HG03558 (cell line): ENCODE measurements around the gene DYNLT3.

ENCODE experiments used
- ATAC-seq: cut with Tn5 transposase; IDR thresholded peaks from one replicate; pipeline ENCODE4 v1.9.1; 2021; ENCODE audit warnings: moderate number of reproducible peaks; ENCODE audit not compliant: unreplicated experiment; ENCODE audit errors: extremely low read depth

DYNLT3 gene, protein sequence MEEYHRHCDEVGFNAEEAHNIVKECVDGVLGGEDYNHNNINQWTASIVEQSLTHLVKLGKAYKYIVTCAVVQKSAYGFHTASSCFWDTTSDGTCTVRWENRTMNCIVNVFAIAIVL

DNA sequence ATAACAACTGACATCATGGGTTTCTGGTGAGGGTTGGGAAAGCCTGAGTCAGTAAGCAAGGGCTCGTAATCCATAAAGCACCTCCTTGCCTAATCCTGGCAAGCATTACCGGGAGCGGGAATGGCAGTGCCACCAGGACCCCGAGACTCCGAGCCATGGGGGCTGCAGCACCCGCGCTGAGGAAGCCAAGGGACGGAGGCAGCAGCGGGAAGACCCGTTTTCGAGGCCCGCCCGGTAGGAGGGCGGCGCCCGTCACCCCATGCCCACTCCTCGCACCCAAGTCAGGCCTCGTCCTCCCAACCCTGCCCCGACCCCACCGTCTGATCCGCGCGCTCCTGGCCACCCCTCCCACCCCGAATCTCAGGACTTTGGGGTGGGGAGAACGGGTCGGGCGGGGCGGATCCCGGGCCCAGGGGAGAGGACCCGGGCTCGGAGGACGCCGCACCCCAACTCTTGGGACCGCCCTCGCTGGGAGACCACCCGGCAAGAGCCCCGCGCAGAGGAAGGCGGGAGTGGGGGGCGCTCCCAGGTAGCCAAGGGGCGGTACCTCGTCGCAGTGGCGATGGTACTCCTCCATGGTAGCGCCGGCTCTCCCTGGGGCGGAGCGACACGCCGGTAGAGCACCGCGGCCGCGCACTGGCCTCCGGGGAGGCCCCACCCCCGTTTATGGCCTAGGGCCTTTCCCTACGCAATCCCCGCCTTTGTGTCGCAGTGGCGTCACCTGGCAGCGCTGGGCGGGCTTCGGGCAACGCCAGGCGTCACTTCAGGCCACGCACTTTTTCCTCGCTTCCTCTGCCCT lies at the start of gene DYNLT3:
DYNLT3 (minus strand) TSS at position 638 of the 799 bp plus-strand sequence; CDS start at position 577, 61 bp downstream.
- ATAC-seq: peak; percentile 95

DNA sequence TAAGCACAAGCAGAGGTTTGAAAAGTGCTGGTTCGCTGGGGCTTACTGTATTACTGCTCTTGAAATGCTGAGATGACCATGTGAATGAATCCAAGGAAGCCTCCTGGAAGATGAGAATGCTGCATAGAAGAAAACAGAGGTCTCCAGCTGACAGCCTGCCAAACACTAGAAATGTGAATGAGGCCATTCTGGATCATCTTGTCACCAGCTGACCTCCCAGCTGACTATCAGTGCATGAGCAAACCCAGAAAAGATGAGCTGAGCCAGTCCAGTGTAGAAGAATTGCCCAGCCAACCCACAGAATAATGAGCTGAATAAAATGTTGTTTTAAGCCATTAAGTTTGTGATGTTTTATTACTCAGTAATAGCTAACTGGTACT lies 49.1 kb upstream of the DYNLT3 start:
- ATAC-seq: no peak

DNA sequence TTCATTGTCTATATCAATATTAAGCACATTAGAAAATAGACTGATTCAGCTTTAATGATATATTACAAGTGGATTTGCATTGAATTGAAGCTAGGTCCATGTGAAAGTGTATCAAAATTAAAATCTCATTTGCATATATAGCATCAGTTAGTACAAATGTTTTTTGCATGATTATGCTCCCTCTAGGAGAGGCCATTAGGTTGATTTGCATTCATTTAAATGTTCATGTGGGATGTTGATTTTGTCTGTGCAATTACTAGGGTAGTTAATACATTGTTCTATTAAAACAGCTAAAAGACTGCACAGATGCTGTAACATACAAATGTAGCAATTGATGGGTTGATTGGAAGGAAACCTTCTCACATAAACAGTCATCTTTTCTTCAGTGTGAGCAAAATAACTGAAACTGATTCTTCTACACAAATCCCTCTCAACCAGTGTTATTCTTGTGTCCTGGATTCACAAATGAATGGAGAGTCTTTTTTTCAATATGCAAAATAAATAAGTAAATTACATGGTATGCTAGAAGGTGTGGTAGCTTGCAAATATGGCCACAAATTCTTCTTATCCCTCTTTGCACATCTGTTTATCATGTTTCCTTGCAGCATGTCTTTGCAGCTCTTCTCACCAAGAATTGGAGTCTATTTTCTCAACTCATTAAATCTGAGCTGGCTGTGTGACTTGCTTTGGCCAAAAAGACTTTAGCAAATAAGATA lies 48.6 kb upstream of the DYNLT3 start:
- no peak for ATAC-seq

DNA sequence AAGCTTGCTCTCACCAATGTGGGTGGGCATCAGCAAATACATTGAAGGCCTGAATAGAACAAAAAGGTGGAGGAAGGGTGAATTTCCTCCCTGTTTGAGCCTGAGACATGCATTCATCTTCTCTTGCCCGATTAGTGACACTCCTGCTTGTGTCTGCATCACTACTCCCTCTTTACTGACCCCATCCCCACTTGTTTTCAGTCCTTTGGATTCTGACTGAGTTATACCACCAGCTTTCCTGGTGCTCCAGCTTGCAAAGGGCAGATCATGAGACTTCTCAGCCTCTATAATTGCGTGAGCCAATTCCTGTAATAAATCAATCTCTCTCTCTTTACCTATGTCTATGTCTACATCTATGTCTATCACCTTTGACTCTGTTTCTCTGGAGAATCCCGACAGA lies 47.4 kb upstream of the DYNLT3 start:
- no peak for ATAC-seq

DNA sequence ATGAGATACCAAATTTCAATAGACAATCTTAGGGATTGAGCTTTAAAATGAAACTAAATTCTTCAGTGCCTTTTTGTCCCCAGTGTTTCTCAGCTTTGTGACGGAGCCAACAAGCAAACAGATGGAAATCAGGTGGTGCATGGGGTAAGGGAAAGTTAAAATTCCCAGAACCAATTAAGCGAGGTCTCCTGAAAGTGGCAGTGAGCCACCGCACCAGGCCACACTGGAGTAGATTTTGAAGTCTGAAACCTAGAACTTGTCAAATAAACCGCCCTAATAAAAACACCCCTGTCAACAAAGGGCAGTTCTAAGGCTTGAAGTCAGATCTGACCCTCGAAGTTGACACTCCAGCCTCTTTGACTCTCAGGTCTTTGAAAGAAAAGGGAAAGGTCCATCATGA lies 40.6 kb upstream of the DYNLT3 start:
- ATAC-seq: no peak

DNA sequence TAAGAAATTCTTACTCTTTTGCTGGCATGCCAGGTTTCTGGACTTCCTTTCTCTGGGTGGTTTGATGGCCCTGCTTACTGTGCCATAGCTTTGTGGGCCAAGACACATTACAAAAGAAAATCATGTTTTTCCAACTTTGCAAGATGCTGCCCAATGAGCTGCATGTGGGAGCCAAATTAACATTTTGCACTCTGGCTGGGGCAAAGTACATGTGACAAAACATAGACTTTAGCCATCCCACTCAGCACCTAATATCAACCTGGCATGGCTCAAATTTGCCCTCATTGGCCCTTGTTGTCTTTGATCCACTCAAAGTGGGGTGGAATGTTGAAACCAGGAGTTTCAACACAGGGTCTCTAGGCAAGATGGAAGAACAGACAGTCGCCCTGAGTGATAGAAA lies 40.0 kb upstream of the DYNLT3 start:
- ATAC-seq: no peak

DNA sequence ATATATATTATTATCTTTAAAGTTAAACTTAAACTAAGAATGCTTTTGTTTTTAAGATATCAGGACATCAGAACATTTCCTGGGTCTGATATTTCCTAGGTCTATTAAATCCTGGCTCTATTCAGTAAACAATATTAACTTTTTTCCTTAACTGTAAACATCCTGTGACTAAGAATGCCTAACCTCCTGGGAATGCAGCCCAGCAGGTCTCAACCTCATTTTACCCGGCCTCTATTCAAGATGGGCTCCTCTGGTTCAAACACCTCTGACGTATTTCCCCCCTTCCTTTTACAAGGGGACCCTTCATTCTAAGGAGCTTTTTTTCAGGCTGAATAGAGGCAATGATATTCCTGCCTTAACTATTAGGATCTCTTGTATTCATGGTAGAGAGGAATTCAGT lies 35.8 kb upstream of the DYNLT3 start:
- no peak for ATAC-seq

DNA sequence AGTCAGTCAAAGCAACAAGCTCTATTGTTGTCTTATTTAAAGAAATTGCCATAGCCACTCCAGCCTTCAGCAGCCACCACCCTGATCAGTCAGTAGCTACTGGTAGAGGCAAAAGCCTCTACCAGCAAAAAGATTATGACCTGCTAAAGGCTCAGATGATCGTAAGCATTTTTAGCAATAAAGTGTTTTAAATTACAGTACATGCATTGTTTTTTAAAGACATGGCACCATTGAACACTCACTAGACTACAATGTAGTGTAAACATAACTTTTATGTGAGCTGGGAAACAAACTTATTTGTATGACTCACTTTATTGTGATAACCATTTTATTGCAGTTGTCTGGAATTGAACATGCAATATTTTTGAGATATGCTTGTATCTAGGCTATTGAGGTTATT lies 32.3 kb upstream of the DYNLT3 start:
- no peak for ATAC-seq

DNA sequence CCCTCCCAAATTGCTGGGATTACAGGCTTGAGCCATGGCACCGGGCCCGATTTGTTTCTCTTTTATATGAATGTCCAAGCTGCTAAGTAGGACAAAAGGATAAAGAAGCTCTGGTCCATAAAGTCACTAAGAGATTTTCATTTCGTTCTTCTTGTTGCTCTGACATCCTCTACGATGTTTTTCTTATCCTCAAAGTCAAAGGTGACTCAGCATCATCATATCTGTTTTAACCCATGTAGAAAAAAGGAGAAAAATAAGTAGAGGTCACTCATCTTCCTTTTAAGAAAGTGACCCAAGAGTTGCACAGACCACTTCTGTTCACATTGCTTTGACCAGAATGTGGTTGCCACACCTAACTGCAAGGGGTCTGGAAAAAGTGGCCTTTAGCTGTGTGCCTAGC lies 29.3 kb upstream of the DYNLT3 start:
- ATAC-seq: no peak

DNA sequence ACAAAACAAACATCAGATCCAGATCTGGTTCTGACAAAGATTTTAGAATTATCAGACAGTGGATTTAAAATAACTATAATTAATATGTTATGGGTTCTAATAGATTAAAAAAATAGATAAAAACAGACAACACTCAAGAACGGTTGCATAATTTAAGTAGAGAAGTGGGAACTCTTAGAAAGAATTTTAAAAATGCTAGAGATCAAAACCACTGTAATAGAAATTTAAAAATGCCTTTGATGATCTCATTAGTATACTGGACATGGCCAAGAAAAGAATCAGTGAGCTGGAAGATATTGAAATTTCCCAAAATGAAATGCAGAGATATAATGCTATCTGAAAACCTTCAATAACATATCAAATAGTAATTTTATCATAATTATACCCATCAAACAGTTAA lies 28.3 kb upstream of the DYNLT3 start:
- no peak for ATAC-seq

DNA sequence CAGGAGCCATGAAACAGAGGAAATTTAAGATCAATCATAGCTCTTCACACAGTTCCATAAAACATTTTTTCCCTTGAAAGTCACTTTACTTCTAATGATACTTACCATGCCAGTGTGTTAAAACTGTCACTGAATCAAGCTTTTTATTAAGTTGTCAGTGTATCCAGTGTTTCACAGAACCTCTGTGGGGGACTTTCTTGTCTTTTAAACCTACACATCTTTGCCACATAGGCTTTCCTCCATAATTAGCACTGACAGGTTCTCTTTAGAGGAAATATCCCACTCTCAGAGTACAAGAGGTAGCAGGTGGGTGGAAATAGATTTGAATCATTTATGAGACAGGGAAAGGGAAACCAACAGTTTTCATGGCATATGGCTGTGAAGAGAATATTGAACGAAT lies 25.8 kb upstream of the DYNLT3 start:
- ATAC-seq: no peak

DNA sequence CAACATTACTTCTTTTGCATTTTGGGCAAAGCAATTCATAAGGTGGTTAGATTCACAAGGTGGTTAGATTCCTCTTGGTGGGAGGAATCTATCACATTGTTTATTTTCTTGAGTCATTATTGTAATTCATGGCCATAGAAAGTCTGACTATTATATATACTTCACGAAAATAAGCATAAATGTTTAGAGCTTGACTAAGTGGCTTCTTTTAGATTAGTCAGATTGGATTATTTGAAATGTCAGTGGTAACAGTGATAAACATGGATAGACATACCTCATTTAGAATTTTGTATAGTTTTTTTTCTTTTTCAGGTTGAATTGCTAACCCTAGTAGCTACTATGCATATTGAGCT lies 24.9 kb upstream of the DYNLT3 start:
- ATAC-seq: no peak

DNA sequence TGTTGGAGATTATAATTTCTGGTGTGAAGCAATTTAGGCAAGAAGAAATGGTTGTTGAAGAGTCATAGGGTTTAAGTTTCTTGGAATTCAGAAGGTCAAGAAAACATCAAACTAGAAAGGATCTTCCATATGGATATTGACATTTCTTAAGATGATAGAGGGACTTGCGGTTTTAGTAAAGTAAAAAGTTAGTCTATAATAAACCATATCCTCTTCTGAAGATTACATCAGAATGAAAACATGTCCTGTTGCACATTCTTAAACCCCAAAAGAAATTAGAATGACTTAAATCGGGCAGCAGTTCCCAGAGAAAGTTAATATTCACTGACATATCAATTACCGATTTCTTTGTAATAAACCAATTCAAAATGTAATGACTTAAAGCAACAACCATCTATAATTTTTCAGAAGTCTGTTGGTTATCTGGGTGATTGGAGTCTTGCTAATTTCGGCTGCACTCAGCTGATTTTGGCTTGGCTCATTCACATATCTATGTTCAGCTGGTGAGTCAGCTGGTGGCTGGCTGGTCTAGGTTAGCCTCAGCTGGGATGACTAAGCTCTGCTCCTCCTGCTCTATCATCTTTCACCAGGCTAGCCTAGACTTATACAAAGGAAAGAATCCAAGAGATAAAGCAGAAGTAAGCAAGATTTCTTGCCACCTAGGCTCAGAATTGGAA lies 24.4 kb upstream of the DYNLT3 start:
- ATAC-seq: no peak

DNA sequence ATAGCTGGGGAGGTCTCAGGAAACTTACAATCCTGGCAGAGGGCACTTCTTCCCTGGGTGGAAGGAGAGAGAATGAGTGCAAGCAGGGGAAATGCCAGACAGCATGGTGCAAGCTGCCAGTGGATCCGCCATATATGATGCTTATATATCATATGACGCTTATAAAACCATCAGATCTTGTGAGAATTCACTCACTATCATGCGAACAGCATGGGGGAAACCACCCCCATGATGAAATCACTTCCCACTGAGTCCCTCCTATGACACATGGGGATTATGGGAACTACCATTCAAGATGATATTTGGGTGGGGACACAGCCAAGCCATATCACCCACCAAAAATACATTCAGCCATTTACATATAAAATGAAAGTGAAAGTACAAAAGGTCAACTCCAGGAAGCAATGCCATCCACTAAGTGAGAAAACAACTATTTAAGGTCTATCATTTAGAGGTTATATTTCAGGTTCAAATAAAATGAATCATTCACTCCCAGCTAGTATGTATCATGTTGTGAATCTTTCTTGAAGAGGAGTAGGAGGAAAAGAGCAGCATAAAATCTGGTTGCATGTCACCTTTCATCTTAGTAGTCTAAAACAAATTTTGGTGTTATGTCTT lies 20.3 kb upstream of the DYNLT3 start:
- no peak for ATAC-seq

DNA sequence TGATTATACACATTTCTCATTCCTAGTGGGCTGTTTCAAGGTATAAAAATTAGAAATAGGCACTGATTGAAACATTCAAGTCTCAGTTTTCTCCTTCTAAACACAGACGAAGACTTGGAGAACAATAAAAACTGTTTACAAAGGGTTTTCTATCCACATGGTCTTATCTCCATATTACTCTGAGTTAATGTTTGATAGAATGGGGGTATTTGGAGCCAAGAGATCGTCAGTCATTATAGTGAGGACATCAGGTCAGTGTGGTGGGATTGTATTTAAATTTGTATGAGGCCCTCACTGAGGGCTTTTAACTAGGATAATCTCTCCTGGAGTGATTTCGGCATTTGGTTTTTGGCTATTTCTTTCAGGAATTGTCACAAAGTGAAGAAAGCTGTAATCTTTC lies 16.4 kb upstream of the DYNLT3 start:
- no peak for ATAC-seq

DNA sequence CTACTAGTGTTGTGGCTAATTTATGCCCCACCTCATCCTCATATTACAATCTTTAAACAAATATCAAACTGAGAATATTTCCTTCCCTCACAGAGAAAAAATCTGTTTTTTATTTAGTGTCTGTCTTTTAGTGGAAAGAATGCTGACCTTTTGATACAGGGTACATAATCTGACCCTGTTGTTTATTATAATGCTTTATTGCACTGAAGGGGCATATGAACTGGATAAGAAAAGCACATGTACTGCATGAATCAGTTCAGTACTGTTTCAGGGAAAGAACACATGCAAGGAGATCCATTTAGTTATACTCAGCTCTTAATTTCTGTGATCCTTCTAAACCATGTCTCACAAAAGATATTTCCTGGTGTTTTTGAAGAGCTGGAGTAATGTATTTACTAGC lies 15.5 kb upstream of the DYNLT3 start:
- no peak for ATAC-seq

DNA sequence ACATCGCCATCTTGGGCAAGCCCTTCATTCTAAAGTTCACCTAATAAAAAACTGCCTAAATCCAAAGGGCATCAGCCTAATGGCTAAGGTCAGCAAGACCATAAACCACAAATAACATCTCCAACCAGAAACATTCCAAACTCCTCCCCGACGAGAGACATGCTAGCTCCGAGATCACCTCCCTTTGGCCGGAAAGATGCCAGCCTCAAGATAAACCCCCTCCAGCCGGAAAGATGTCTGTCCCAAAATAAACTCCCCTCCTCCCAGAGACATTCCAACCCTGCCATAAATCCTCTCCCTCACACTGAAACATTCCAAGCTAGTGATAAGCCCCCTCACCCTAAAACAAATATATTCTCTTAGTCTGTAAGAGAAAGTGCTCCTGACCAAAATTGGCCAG lies 13.3 kb upstream of the DYNLT3 start:
- ATAC-seq: no peak

DNA sequence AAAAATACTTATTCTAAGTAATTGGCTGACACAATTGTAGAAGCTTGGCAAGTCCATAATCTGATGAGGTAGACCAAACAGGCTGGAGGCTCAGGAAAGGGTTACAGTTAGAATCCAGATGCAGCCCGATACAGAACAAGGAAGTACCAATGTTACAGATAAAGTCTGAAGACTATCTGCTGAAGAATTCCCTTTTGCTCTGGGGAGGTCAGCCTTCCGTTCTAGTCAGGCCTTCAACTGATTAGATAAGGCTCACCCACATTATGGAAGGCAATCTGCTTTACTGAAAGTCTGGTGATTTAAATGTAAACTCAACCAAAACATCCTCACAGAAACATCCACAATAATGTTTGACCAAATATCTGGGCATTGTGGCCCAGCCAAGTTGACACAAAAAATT lies 7.4 kb upstream of the DYNLT3 start:
- ATAC-seq: no peak

DNA sequence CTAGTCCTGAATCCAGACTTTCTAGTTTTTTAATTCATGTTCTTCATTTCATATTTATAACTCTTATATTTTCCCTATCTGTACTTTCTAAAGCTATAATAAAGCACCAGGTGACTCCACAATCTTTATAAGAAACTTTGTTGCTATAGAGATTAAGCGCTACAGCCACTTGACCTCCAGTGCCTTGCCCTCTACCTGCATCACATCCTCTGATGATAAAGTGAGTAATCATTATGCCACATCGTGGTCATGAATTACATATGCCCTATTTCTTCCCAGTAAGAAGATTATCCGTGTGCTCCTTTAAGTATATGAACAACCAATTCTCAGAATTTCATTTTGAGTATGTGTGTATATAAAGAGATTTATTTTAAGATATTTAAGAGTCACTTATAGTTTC lies 6.8 kb upstream of the DYNLT3 start:
- no peak for ATAC-seq

DNA sequence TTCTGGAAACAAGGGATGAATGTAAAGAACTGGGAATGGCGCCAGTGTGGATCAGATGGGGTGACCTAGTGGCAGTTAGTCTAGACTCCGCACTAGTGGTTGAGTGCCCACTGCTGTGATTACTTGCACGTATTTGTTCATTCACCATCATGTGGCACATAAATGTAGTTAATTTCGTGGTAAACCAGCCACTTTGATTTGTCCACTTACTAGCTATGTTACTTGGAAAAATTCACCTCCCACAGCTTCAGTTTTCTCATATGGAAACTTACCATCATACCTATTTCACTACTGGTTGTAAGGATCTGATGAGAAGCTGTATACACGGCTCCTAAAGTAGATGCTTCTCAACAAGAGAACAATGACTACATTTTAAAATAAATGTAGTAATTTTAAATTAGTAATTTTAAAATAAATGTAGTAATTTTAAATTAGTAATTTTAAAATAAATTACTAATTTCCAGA lies 394 bp upstream of the DYNLT3 start:
- no peak for ATAC-seq

DNA sequence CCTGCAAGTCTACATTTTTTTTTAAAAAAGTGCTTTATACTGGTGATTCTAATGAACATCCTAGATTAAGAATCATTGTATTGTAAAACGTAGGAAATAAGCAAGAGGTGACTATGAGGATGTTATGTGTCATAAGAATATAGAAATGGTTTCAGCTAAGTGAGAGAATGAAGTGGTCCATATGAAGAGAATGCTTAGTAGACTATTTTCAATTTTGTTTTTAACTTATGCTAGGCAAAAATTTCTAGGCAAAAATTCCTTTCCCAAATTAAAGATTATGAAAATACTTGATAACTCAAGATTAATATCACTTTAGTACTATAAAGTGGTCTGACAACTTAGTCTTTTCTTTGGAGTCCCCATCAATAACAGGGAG lies 825 bp downstream of the DYNLT3 start:
- ATAC-seq: no peak
